A673 (cell line): Measurements from ENCODE around the gene HOATZ.

Experiments
- EZH2 ChIP-seq: fragments of 200-600 bp; sonication (generic); IDR thresholded peaks from 2 replicates; pipeline ENCODE4 v1.6.1; 2017; ENCODE audit warnings: borderline replicate concordance, low read depth, mild to moderate bottlenecking, mixed read lengths, antibody characterized with exemption, low read length; ENCODE audit not compliant: poor library complexity, severe bottlenecking
- TF ChIP-seq, protein P1 (sequence below): fragments of 300-800, 200-600 bp; sonication (generic); conservative IDR thresholded peaks from 2 replicates; pipeline ENCODE4 v1.5.1; 2017; ENCODE audit warnings: low read depth, mild to moderate bottlenecking, antibody characterized with exemption, low read length, moderate library complexity, mixed read lengths

DNA sequence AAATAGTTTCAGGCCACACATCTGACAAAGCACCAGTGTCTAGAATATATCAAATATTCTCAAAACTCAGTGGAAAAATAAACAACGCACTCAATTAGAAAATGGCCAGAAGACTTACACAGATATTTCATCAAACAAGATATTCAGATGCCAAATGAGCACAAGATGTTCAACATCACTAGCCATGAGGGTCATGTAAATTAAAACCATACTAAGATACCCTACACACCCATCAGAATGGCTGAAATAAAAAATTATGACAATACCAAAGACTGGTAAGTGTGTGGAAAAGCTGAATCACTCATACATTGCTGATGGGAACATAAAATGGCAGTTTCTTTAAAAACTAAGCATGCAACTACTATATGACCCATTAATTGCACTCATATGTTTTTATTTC lies 24.1 kb upstream of the HOATZ start:
- TF ChIP-seq, protein P1, sequence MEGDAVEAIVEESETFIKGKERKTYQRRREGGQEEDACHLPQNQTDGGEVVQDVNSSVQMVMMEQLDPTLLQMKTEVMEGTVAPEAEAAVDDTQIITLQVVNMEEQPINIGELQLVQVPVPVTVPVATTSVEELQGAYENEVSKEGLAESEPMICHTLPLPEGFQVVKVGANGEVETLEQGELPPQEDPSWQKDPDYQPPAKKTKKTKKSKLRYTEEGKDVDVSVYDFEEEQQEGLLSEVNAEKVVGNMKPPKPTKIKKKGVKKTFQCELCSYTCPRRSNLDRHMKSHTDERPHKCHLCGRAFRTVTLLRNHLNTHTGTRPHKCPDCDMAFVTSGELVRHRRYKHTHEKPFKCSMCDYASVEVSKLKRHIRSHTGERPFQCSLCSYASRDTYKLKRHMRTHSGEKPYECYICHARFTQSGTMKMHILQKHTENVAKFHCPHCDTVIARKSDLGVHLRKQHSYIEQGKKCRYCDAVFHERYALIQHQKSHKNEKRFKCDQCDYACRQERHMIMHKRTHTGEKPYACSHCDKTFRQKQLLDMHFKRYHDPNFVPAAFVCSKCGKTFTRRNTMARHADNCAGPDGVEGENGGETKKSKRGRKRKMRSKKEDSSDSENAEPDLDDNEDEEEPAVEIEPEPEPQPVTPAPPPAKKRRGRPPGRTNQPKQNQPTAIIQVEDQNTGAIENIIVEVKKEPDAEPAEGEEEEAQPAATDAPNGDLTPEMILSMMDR, result no peak
- TF ChIP-seq EZH2, result no peak
